ENCODE data around the gene PACRG. TPM values are rescaled to one million over a fixed set of nuclear protein-coding genes. Genes with fewer than 3 reads are reported as not detected.
"Not testable (repeated sequence)": the region's sequence is repeated elsewhere in the genome, so short reads cannot be mapped to it uniquely, and the experiment has no call there.

PACRG gene
- total RNA-seq, 2 experiments from 2014 or later, result 0.78 TPM; not detected in 1

DNA sequence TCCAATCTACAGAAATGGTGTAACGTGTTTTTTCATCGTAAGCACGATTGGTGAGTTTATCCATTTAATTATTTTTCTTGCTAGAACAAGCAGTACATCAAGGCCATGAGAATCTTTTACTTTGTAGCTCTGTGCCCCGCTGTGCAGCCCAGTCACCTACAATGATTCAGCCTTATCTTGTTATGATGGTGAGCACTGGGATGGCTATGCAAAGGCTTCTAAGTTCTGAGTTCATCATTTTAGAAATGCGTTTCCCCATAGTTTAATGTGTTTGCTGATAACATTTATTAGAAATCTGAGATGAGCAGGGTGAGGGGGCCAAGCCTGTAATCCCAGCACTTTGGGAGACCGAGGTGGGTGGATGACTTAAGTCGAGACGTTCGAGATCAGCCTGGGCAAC is 575.0 kb downstream of the PACRG start:
- Mint-ChIP-seq H3K4me3 (no peak overlapping the region), H3K4me1 (ENCODE audit: low read depth) (no peaks in the 10 kb centered on the region), H3K9me3 (ENCODE audit: insufficient read depth) (no peaks in the 10 kb centered on the region), H3K27me3 (ENCODE audit: low read depth) (no peaks in the 10 kb centered on the region), H3K27ac (no peak overlapping the region), H3K36me3 (ENCODE audit: low read depth) (no peaks in the 10 kb centered on the region)
- ATAC-seq (no peak), DNase-seq (no peak)
- CTCF ChIA-PET, result no interaction called here
- POLR2A ChIA-PET, result no interaction called here

DNA sequence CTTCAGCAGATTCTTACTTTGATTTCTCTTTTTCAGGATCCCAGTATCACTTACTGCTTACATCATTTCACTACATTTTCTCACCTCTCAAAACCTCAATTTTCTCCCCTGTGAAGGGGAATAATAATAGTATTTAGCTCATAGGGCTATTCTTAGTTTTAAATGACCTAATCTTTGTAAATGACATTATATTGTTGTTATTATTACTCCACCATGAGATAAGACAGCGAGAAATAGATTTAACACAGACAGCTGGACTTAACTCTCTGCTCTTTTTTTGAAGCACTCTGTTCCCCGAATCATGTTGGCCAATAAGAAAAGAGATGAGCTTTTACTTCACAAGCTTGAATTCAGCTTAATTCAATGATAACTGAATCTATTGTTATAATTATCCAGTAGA is 578.2 kb downstream of the PACRG start:
- Mint-ChIP-seq H3K27ac (no peak overlapping the region), H3K36me3 (ENCODE audit: low read depth) (no peaks in the 10 kb centered on the region), H3K9me3 (ENCODE audit: insufficient read depth) (no peaks in the 10 kb centered on the region), H3K4me1 (ENCODE audit: low read depth) (no peaks in the 10 kb centered on the region), H3K27me3 (ENCODE audit: low read depth) (no peaks in the 10 kb centered on the region), H3K4me3 (no peak overlapping the region)
- POLR2A ChIA-PET, result no interaction called here
- no peak for DNase-seq
- CTCF ChIA-PET, result no interaction called here
- ATAC-seq, result no peak

DNA sequence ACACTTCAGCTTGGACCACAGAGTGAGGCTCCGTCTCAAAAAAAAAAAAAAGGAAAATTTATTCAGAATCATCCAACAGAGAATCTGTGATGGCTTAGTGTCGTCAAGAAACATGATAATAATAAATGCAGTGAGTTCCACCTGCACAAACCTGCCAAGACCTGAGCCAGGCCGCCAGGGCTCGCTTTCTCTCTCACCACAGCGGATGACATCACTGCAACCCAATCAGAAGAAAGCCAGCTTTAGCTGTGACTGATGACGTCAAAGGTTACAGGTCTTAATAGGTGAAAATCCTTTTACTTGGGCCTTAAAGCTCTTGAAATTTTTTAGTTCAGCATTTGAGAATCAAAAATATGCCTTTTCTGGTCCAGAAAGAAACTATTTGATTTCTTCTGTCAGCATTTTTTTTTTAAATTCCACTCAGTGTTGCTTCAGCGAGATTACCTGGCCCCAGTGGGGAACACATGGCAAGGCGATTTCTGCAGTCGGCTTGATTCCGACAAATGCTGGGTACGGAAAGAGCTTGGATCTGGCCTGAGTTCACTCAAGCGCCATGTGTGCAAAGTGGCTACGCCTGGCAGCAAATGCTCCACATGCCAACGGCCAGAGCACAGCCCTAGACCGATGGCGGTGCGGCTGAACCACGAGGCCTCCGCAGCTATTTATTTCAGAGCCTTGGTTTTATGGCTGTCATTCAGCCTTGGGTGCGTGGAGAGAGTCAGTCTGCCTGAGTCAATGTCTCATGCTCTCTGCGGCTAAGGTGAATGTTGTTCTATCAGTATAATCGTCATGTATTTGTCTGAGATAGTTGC is 581.1 kb downstream of the PACRG start:
- Mint-ChIP-seq H3K36me3 (ENCODE audit: low read depth) (no peaks in the 10 kb centered on the region), H3K4me3 (no peak overlapping the region), H3K9me3 (ENCODE audit: insufficient read depth) (no peaks in the 10 kb centered on the region), H3K4me1 (ENCODE audit: low read depth) (no peaks in the 10 kb centered on the region), H3K27me3 (ENCODE audit: low read depth) (no peaks in the 10 kb centered on the region), H3K27ac (no peak overlapping the region)
- ChIA-PET CTCF (no interaction called here), POLR2A (interaction anchor here (0.6 kb wide), 1 partner anchor 417 kb away, joined by 4 read pairs; no protein-coding TSS in a partner anchor)
- DNase-seq (no peak), ATAC-seq (no peak)

DNA sequence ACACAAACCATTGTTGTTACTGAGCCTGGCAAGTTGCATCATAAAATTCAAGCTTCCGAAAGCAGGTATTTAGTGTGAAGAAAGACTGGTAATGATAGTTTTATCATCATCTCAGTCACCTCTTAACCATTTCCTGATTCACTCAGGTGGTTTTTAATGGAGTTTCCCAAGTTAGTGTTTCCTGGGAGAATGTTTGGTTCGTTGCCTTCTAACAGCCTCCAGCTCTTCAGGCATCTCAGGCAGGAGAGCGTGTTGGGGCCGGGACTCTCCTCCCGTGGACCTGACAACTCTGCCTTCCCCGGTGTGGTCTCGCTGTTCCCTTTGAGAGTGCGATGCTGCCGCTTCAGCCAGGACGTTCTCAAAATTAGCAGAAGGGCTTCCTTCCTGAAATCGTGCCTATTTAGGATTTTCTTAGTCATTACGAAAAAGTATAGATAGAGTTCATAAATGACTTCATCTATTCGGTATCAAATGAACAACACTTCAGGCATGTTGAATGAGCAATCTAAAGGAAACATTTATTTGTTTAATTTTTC is 581.8 kb downstream of the PACRG start:
- Mint-ChIP-seq H3K4me1 (ENCODE audit: low read depth) (no peaks in the 10 kb centered on the region), H3K4me3 (no peak overlapping the region), H3K36me3 (ENCODE audit: low read depth) (no peaks in the 10 kb centered on the region), H3K27ac (no peak overlapping the region), H3K9me3 (ENCODE audit: insufficient read depth) (no peaks in the 10 kb centered on the region), H3K27me3 (ENCODE audit: low read depth) (no peaks in the 10 kb centered on the region)
- no peak for DNase-seq
- ChIA-PET POLR2A (no interaction called here), CTCF (no interaction called here)
- no peak for ATAC-seq

DNA sequence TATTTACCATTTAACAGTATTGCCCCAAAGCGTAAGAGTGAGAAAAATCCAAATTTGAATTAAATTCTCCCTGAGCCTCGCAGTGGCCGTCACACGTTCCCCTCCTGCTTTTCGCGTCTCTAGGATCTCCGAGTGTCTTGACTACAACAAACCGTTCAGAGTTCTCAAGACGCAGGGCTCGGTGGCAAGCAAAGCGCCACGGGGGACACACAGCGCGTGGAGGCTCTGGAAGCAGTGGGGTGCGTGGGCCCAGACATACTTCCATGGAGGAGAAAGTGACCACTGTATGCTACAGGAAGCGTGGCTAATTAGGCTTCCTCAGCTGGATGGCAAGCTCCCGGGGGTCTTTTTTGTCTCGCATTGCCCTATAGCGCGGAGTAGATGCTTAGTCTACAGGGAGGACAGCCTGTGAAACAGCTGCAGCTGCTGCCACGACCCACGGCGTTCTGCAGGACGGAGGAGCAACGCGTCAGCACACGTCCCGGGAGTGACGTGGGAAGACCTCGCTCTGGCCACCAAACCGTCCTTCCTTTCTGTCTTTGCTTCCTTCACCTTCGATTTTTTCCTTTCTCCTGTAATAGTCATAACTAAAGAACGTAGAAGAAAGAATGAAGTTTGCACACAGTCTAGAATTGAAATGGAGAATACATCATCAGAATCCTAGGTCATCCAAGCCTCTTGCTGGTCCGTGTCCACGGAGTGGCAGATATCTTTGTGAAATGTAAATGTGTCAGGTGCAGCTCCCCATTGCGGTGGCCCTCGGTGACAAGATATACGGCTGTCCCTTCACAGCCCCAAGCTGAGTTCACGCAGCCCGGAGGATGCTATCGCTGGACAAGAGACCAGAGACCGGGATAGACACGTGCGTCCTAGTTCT is 582.6 kb downstream of the PACRG start:
- Mint-ChIP-seq H3K4me3 (no peak overlapping the region), H3K36me3 (ENCODE audit: low read depth) (no peaks in the 10 kb centered on the region), H3K9me3 (ENCODE audit: insufficient read depth) (no peaks in the 10 kb centered on the region), H3K27me3 (ENCODE audit: low read depth) (no peaks in the 10 kb centered on the region), H3K27ac (no peak overlapping the region), H3K4me1 (ENCODE audit: low read depth) (no peaks in the 10 kb centered on the region)
- no peak for DNase-seq
- ChIA-PET CTCF (no interaction called here), POLR2A (no interaction called here)
- no peak for ATAC-seq

DNA sequence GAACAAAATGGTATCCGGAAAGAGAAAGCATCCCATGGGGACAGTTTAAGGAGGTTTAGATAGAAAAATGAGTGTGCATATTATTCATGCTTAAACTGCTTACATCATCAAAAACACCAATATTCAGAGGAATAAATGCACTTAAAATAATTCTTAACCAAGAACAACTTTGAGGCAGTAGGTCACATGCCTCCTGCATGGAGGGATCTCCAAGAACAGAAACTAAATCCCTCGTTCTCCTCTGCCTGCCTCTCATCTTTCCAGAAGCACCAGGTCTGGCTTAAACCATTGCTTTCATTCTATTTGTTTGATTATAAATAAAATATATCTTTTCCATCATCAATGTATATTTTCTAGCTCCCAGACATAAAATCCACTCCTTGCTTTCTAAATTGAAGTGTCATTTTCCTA is 583.2 kb downstream of the PACRG start:
- no peak for DNase-seq
- CTCF ChIA-PET, result no interaction called here
- H3K4me1 Mint-ChIP-seq (ENCODE audit: low read depth), result no peaks in the 10 kb centered on the region

DNA sequence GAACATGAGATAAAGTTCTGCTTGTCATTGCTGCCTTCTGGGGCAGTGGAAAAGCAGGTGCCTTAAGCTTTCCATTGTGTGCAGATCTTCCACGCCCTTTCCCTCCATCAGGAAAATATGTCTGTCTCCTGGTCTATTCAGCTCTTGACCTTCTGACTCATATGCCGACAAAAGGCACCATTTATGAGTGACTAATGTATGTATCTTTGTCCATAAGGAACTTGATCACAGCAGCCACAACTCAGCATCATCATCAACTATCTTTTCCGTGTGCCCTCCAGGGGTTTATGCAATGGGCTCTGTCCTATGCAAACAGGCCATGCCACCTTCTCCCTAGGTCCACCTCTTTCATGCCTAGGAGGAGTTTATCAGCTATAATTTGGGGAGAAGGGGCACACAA is 584.1 kb downstream of the PACRG start:
- CTCF ChIA-PET, result no interaction called here
- ATAC-seq (no peak), DNase-seq (no peak)
- Mint-ChIP-seq H3K27me3 (ENCODE audit: low read depth) (no peaks in the 10 kb centered on the region), H3K4me1 (ENCODE audit: low read depth) (no peaks in the 10 kb centered on the region), H3K36me3 (ENCODE audit: low read depth) (no peaks in the 10 kb centered on the region), H3K4me3 (no peak overlapping the region), H3K27ac (no peak overlapping the region), H3K9me3 (ENCODE audit: insufficient read depth) (no peaks in the 10 kb centered on the region)
- POLR2A ChIA-PET, result no interaction called here

More for the DNA sequence above, 583.2 kb downstream of the PACRG start:
- no peaks in the 10 kb centered on the region for H3K27me3 Mint-ChIP-seq (ENCODE audit: low read depth)
- H3K4me3 Mint-ChIP-seq, result no peak overlapping the region
- no peak overlapping the region for H3K27ac Mint-ChIP-seq
- ATAC-seq, result no peak
- POLR2A ChIA-PET, result no interaction called here
- H3K9me3 Mint-ChIP-seq (ENCODE audit: insufficient read depth), result no peaks in the 10 kb centered on the region
- H3K36me3 Mint-ChIP-seq (ENCODE audit: low read depth), result no peaks in the 10 kb centered on the region

DNA sequence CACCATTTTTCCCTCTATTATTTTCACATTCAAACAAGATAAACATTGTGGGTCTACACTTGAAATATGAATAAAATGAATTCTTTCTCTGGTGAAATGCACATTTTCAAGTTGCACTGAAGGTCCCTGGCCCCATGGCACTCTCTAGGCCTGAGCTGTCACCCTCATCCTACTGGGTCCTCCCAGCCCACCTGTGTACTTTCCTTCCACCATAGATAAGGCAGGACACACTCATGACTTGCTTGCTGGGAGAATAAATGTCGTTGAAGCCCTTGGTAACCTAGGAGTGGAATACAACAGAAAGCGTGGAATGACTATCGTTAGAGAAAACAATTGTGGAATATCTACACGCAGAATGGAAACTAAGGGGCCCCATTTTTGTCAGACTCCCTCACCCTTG is 585.8 kb downstream of the PACRG start:
- CTCF ChIA-PET, result no interaction called here
- no peak overlapping the region for H3K4me3 Mint-ChIP-seq
- no peak for ATAC-seq

DNA sequence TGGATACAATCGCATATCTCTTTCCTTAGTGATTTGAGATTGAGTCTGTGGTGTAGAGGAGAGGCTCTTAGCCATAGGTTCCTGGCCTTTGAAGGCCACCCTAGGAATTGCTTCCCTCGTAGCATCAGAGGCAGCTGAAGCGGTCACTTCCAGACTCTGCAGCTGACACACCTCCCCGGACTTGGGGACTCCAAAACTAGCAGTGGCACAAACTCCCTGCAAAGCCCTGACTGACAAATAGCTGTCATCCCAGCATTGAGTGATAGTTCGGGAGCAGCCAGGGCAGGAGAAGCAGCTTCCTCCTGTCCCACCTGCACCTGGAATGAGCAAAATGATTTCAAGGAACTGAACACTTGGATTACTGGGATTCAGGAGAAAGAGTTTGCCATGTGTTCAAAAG is 586.2 kb downstream of the PACRG start:
- no peaks in the 10 kb centered on the region for H3K4me1 Mint-ChIP-seq (ENCODE audit: low read depth)
- no peak for DNase-seq
- ChIA-PET CTCF (no interaction called here), POLR2A (no interaction called here)
- no peaks in the 10 kb centered on the region for H3K9me3 Mint-ChIP-seq (ENCODE audit: insufficient read depth)
- H3K4me3 Mint-ChIP-seq, result no peak overlapping the region
- no peak for ATAC-seq
- H3K27ac Mint-ChIP-seq, result no peak overlapping the region
- H3K36me3 Mint-ChIP-seq (ENCODE audit: low read depth), result no peaks in the 10 kb centered on the region
- H3K27me3 Mint-ChIP-seq (ENCODE audit: low read depth), result no peaks in the 10 kb centered on the region

More for the DNA sequence above, 585.8 kb downstream of the PACRG start:
- DNase-seq, result no peak
- Mint-ChIP-seq H3K4me1 (ENCODE audit: low read depth) (no peaks in the 10 kb centered on the region), H3K27me3 (ENCODE audit: low read depth) (no peaks in the 10 kb centered on the region), H3K36me3 (ENCODE audit: low read depth) (no peaks in the 10 kb centered on the region), H3K9me3 (ENCODE audit: insufficient read depth) (no peaks in the 10 kb centered on the region), H3K27ac (no peak overlapping the region)
- POLR2A ChIA-PET, result no interaction called here

DNA sequence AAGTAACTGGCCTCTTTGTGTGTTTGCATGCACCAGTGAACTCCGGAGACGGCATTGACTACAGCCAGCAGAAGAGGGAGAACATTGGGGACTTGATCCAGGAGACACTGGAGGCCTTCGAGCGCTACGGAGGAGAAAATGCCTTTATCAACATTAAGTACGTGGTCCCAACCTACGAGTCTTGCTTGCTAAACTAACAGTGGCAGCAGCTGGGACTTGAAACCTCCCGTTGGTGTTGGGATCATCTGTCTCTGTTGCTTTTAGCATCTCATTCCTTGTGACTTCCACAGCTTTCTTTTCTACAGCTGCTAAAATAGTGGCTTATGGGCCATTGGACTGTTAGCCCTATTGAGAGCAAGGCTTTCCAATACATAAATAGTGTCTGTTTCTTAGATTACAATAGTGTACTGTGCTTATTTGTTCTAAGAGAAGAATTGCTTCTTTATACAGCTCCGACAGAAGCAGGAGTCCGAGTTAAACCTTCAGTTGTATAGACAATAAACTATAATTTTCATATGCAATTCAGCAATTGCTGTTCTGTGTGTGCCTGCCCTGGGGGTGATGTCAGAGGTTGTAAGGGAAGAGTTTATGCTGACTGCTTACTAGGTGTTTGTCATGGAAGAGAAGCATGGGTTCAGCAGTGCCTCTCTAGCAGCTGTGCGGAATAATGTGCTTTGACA is 587.2 kb downstream of the PACRG start:
- H3K27me3 Mint-ChIP-seq (ENCODE audit: low read depth), result no peaks in the 10 kb centered on the region
- H3K9me3 Mint-ChIP-seq (ENCODE audit: insufficient read depth), result no peaks in the 10 kb centered on the region
- H3K27ac Mint-ChIP-seq, result no peak overlapping the region
- no peaks in the 10 kb centered on the region for H3K4me1 Mint-ChIP-seq (ENCODE audit: low read depth)
- DNase-seq (no peak), ATAC-seq (no peak)
- POLR2A ChIA-PET, result no interaction called here
- H3K4me3 Mint-ChIP-seq, result no peak overlapping the region
- CTCF ChIA-PET, result no interaction called here
- no peaks in the 10 kb centered on the region for H3K36me3 Mint-ChIP-seq (ENCODE audit: low read depth)

DNA sequence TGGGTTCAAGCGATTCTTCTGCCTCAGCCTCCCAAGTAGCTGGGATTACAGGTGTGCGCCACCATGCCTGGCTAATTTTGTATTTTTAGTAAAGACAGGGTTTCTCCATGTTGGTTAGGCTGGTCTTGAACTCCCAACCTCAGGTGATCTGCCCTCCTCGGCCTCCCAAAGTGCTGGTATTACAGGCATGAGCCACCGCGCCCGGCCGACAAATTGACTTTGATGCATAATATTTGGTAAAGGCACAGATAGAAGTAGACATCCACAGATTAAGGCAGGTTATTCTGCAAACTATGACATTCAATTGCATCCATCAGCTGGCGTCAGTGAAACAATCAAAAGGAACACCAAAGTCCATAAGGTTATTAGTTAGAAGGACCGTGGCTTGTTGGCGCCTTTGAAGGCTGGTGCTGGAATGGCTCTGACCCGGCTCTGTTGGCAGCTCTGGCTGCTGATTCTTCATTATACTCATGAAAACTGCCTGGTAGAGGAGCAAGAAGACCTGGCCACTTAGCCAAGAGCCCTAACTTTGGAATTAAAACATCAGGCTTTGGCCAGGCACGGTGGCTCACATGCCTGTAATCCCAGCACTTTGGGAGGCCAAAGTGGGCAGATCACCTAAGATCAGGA is 589.2 kb downstream of the PACRG start:
- H3K36me3 Mint-ChIP-seq (ENCODE audit: low read depth); DNase-seq; H3K27me3 Mint-ChIP-seq (ENCODE audit: low read depth); H3K4me3 Mint-ChIP-seq; POLR2A ChIA-PET; H3K4me1 Mint-ChIP-seq (ENCODE audit: low read depth); ATAC-seq; CTCF ChIA-PET; H3K27ac Mint-ChIP-seq; H3K9me3 Mint-ChIP-seq (ENCODE audit: insufficient read depth): not testable (repeated sequence)

All from activated CD8-positive, alpha-beta T cell treated with anti-CD3 and anti-CD28 coated beads, Interleukin-2, amount 10 ng/mL, durations not matched to agents 7 days and 5 days (primary cell).